Measurements from ENCODE around the gene PDSS2. TPM values are rescaled to one million over a fixed set of nuclear protein-coding genes. Genes with fewer than 3 reads are reported as not detected.
"Not testable (repeated sequence)": the region's sequence is repeated elsewhere in the genome, so short reads cannot be mapped to it uniquely, and the experiment has no call there.

PDSS2 gene
- total RNA-seq, 1 donor from 2014 or later = 15.2 TPM

DNA sequence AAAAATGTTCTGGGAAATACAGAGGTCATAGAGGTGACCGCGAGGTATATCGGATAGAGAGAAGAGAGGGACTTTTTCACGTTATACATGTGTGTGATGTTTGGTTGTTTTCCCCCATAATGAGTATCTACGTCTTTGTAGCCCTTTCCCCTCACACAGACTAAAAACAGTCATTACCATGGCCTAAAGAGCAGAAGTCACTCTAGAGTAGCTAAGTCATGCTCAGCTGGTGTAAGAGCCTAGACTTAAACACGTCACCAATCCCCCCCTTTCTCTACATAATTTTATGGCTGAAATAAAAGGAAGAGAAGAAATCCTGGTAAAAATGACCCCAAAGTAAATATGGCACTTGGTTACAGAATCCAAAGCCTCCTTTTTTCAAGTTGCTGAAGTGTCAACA is 338.1 kb downstream of the PDSS2 start:
- TF ChIP-seq, protein P1, sequence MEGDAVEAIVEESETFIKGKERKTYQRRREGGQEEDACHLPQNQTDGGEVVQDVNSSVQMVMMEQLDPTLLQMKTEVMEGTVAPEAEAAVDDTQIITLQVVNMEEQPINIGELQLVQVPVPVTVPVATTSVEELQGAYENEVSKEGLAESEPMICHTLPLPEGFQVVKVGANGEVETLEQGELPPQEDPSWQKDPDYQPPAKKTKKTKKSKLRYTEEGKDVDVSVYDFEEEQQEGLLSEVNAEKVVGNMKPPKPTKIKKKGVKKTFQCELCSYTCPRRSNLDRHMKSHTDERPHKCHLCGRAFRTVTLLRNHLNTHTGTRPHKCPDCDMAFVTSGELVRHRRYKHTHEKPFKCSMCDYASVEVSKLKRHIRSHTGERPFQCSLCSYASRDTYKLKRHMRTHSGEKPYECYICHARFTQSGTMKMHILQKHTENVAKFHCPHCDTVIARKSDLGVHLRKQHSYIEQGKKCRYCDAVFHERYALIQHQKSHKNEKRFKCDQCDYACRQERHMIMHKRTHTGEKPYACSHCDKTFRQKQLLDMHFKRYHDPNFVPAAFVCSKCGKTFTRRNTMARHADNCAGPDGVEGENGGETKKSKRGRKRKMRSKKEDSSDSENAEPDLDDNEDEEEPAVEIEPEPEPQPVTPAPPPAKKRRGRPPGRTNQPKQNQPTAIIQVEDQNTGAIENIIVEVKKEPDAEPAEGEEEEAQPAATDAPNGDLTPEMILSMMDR (conservative IDR thresholded peaks at IDR 0.05) = no peak
- DNase-seq (ENCODE audit: extremely low spot score, unreplicated experiment) = no peak
- Mint-ChIP-seq H3K27ac (no peak overlapping the region), H3K4me3 (no peak overlapping the region), H3K9me3 (no peaks in the 10 kb centered on the region), H3K4me1 (ENCODE audit: unreplicated experiment) (peaks cover 21% of the 10 kb centered on the region), H3K27me3 (peaks cover 9% of the 10 kb centered on the region), H3K36me3 (no peaks in the 10 kb centered on the region)

DNA sequence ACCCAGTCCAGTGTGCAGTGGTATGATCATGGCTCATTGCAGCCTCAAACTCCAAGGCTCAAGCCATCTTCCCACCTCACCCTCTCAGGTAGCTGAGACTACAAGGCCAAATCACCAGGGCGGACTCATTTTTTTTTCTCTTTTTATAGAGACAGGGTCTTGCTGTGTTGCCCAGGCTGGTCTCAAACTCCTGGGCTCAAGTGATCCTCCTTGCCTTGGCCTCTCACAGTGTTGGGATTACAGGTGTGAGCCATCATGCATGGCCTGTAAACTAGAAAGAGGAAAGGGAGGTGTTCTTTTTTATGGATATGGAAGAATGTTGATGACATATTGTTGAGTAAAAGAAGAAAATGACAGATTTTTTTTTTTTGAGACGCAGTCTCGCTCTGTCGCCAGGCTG is 339.0 kb downstream of the PDSS2 start:
- Mint-ChIP-seq H3K27ac (no peak overlapping the region), H3K9me3 (no peaks in the 10 kb centered on the region), H3K27me3 (peaks cover 11% of the 10 kb centered on the region), H3K4me1 (ENCODE audit: unreplicated experiment) (peaks cover 18% of the 10 kb centered on the region), H3K4me3 (no peak overlapping the region), H3K36me3 (no peaks in the 10 kb centered on the region)
- TF ChIP-seq, protein P1 (conservative IDR thresholded peaks at IDR 0.05) = no peak
- DNase-seq (ENCODE audit: extremely low spot score, unreplicated experiment) = no peak

DNA sequence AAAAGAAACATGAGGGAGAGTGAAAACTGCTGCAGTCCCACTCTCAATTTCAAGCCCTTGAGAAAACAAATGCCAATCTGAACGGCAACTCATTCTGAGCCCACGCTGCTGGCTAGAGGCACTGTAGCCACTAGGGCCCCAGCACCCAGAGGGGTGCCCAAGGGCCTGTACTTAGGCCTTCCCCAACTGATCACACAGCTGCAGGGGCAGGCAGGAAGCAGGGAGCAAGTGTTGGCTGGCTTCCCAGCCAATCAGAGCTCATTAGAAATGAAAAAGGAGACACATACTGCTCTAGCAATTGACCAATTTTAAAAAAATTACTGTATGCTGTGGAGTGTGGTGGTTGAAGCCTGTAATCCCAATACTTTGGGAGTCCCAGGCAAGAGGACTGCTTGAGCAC is 340.4 kb downstream of the PDSS2 start:
- DNase-seq (ENCODE audit: extremely low spot score, unreplicated experiment) = no peak
- Mint-ChIP-seq H3K9me3 (no peaks in the 10 kb centered on the region), H3K36me3 (no peaks in the 10 kb centered on the region), H3K27me3 (peaks cover 11% of the 10 kb centered on the region), H3K4me3 (no peak overlapping the region), H3K27ac (no peak overlapping the region), H3K4me1 (ENCODE audit: unreplicated experiment) (peaks cover 10% of the 10 kb centered on the region)
- TF ChIP-seq, protein P1 (conservative IDR thresholded peaks at IDR 0.05) = no peak

DNA sequence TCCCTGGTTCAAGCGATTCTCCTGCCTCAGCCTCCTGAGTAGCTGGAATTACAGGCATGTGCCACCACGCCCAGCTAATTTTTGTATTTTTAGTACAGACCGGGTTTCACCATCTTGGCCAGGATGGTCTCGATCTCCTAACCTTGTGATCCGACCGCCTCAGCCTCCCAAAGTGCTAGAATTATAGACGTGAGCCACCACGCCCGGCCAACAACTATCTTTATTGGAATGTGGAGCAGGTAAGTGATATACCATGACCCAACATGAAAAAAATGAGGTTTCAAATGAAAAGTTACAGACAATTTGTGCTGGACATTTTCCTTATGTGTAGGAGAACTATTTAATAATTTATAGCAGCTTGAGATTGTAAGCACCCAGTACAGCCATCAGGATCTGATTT is 340.8 kb downstream of the PDSS2 start:
- Mint-ChIP-seq H3K27me3 (peaks cover 11% of the 10 kb centered on the region), H3K4me1 (ENCODE audit: unreplicated experiment) (peaks cover 14% of the 10 kb centered on the region)
- H3K27ac Mint-ChIP-seq; H3K9me3 Mint-ChIP-seq; DNase-seq (ENCODE audit: extremely low spot score, unreplicated experiment); H3K36me3 Mint-ChIP-seq; H3K4me3 Mint-ChIP-seq: not testable (repeated sequence)

DNA sequence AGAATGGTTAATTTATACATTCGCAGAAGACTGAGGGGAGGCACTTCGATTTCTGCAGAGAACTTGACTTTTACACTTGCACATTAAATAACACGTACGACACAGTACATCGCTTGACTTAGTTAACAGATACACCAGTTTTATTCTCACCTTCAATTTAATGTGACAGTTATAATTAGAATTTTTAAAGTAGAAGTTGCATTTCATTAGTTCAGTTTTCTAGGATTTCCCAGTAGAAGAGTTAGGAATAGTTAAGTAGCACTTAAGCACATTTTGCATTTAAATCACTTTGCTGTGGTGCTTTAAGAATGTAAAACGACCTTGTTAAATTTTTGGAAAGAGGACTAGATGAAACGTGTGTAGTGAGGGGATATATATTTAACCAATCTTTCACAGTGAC is 342.4 kb downstream of the PDSS2 start:
- Mint-ChIP-seq H3K27ac (peak overlapping the region; percentile 94), H3K36me3 (peaks cover 3% of the 10 kb centered on the region)

DNA sequence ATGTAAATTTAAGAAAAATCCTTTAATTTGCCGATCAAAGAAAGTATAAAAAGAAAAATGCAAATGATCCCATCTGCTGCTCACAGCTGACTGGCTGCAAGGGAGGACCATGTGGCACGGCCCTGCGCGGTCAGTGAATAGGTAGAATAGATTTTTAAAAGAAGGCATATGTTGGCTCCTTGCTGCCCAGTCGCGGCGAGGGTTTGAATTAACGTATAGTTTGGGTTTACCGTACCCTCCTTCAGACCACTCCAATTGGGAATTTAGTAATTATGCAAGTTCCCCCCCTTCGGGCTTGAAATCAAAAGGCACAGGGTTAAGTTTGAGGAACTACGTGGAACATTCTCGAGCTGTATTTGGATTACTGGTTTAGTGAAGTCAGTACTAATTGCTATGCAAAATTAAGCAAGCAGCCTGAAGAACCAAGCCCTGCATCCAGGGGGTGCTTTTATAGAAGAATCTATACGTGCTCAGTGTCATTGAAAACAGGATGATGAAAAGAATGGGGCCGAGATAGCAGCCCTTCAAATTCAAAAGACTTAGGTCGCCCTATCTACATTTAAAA is 343.0 kb downstream of the PDSS2 start:
- Mint-ChIP-seq H3K36me3 (peaks cover 3% of the 10 kb centered on the region), H3K4me3 (peak overlapping the region; percentile 94), H3K9me3 (no peaks in the 10 kb centered on the region), H3K27me3 (peaks cover 11% of the 10 kb centered on the region), H3K4me1 (ENCODE audit: unreplicated experiment) (peaks cover 17% of the 10 kb centered on the region), H3K27ac (peak overlapping the region; percentile 94)
- no peak for DNase-seq (ENCODE audit: extremely low spot score, unreplicated experiment)
- TF ChIP-seq, protein P1 (conservative IDR thresholded peaks at IDR 0.05) = peak; percentile 60

More for the DNA sequence above, 342.4 kb downstream of the PDSS2 start:
- no peak for DNase-seq (ENCODE audit: extremely low spot score, unreplicated experiment)
- H3K27me3 Mint-ChIP-seq = peaks cover 11% of the 10 kb centered on the region
- no peaks in the 10 kb centered on the region for H3K9me3 Mint-ChIP-seq
- H3K4me3 Mint-ChIP-seq = peak overlapping the region; percentile 94
- H3K4me1 Mint-ChIP-seq (ENCODE audit: unreplicated experiment) = peaks cover 17% of the 10 kb centered on the region
- TF ChIP-seq, protein P1 (conservative IDR thresholded peaks at IDR 0.05) = peak; percentile 18
